HG03354 (cell line): ENCODE measurements around the gene CNPY1.

Source experiments
- ATAC-seq: cut with Tn5 transposase; IDR thresholded peaks from one replicate; pipeline ENCODE4 v1.9.1; 2021; ENCODE audit warnings: mild to moderate bottlenecking; ENCODE audit not compliant: unreplicated experiment, poor library complexity, severe bottlenecking

Gene CNPY1

GRCh38 chr7:155560982-155561686, 14.8 kb upstream of the CNPY1 start:
- no peak for ATAC-seq

- no peak for ATAC-seq
Observed at GRCh38 chr7:155560196-155560885, 14.0 kb upstream of the CNPY1 start.

GRCh38 chr7:155559519-155560108, 13.3 kb upstream of the CNPY1 start:
- no peak for ATAC-seq

- ATAC-seq, result no peak
Observed at GRCh38 chr7:155558961-155559360, 12.6 kb upstream of the CNPY1 start.

GRCh38 chr7:155558351-155558750, 12.0 kb upstream of the CNPY1 start:
- ATAC-seq, result no peak

GRCh38 chr7:155557778-155558177, 11.4 kb upstream of the CNPY1 start:
- ATAC-seq, result no peak

- no peak for ATAC-seq
Observed at GRCh38 chr7:155556763-155557162, 10.4 kb upstream of the CNPY1 start.

- no peak for ATAC-seq
Observed at GRCh38 chr7:155555116-155555695, 8.8 kb upstream of the CNPY1 start.

- ATAC-seq, result no peak
Observed at GRCh38 chr7:155553871-155554270, 7.5 kb upstream of the CNPY1 start.

GRCh38 chr7:155551785-155552611, 5.6 kb upstream of the CNPY1 start:
- no peak for ATAC-seq

GRCh38 chr7:155550916-155551315, 4.6 kb upstream of the CNPY1 start:
- ATAC-seq, result no peak

- no peak for ATAC-seq
Observed at GRCh38 chr7:155549226-155549625, 2.9 kb upstream of the CNPY1 start.

- no peak for ATAC-seq
Observed at GRCh38 chr7:155547161-155547791, 917 bp upstream of the CNPY1 start.

- no peak for ATAC-seq
Observed at GRCh38 chr7:155545348-155545747, 1.0 kb downstream of the CNPY1 start.

- no peak for ATAC-seq
Observed at GRCh38 chr7:155544485-155544884, 1.9 kb downstream of the CNPY1 start.

- ATAC-seq, result no peak
Observed at GRCh38 chr7:155543926-155544325, 2.4 kb downstream of the CNPY1 start.

- no peak for ATAC-seq
Observed at GRCh38 chr7:155543011-155543876, 3.1 kb downstream of the CNPY1 start.

- ATAC-seq, result no peak
Observed at GRCh38 chr7:155541986-155542675, 4.2 kb downstream of the CNPY1 start.
